GM12878 (cell line): ENCODE measurements around the gene PIP4K2B. TPM values are rescaled to one million over a fixed set of nuclear protein-coding genes. Genes with fewer than 3 reads are reported as not detected.

ENCODE experiments used
- ATAC-seq: fragments of 200-7000 bp; cut with Tn5 transposase; 3 replicates; pipeline ENCODE4 v1.9.1; 2020; ENCODE audit warnings: mild to moderate bottlenecking, moderate library complexity
- BruUV-seq: library from RNA; stranded (reverse); fragments of 400-500 nt; replicated peaks from 2 replicates; lab custom pipeline; 2021; lab: Mats Ljungman, UMichigan
- CTCF ChIA-PET: fragments of 300-600 bp; sonication (Branson Sonifier 250); formaldehyde crosslinking; extraction: SDS; loops from one replicate; lab custom pipeline; 2021; ENCODE audit warnings: inconsistent platforms; lab: Yijun Ruan, JAX
- POLR2A ChIA-PET: fragments of 350-600 bp; formaldehyde crosslinking; extraction: SDS; loops from one replicate; lab custom pipeline; 2021; ENCODE audit warnings: inconsistent platforms; lab: Charles Lee
- RAD21 ChIA-PET: fragments of 300-600 bp; sonication (Branson Sonifier 250); formaldehyde crosslinking; loops from one replicate; lab custom pipeline; 2023; ENCODE audit warnings: antibody characterized with exemption; ENCODE audit not compliant: unreplicated experiment; lab: Charles Lee
- SMC1A ChIA-PET: fragments of 300-600 bp; sonication (Branson Sonifier 250); formaldehyde crosslinking; loops from one replicate; lab custom pipeline; 2023; ENCODE audit not compliant: unreplicated experiment, uncharacterized antibody; lab: Charles Lee
- DNase-seq: peaks from one replicate; pipeline ENCODE4 v3.0.0-alpha.2; 2011; ENCODE audit warnings: low read depth, low spot score
- FAIRE-seq: peaks from 3 replicates; lab custom pipeline; 2011; peaks lifted over from hg19 to GRCh38; lab: Jason Lieb, UNC
- H2AFZ ChIP-seq: 2 replicates; pipeline ENCODE4 v1.6.0; 2011; ENCODE audit warnings: low read depth, low read length, control low read depth; ENCODE audit not compliant: control insufficient read depth
- H3K27ac ChIP-seq: 2 replicates; pipeline ENCODE4 v1.5.1; 2011; ENCODE audit warnings: control low read depth; ENCODE audit not compliant: control insufficient read depth, insufficient read depth
- H3K27me3 ChIP-seq, 2 experiments: replicated peaks in 1 of 2; 2 replicates each; pipeline versions ENCODE4 v1.6.0 to v1.6.1; 2011; ENCODE audit warnings: low read length in 1 of 2; ENCODE audit not compliant: control insufficient read depth in 2 of 2, insufficient read depth in 2 of 2
- H3K36me3 ChIP-seq, 2 experiments: 2 replicates each; pipeline ENCODE4 v1.5.1; 2011; ENCODE audit warnings: low read length in 1 of 2; ENCODE audit not compliant: control insufficient read depth in 2 of 2, insufficient read depth in 2 of 2
- H3K4me1 ChIP-seq: 2 replicates; pipeline ENCODE4 v1.6.1; 2011; ENCODE audit warnings: mild to moderate bottlenecking, low read length, moderate library complexity, mixed read lengths; ENCODE audit not compliant: control insufficient read depth, insufficient read depth
- H3K4me2 ChIP-seq: 2 replicates; pipeline ENCODE4 v1.6.0; 2011; ENCODE audit warnings: control low read depth; ENCODE audit not compliant: control insufficient read depth, insufficient read depth
- H3K4me3 ChIP-seq: fragments of 200-600 bp; sonication (generic); 2 replicates; pipeline ENCODE4 v1.5.1; 2016
- H3K79me2 ChIP-seq: 2 replicates; pipeline ENCODE4 v1.6.0; 2011; ENCODE audit warnings: low read length; ENCODE audit not compliant: control insufficient read depth, insufficient read depth
- H3K9ac ChIP-seq: 2 replicates; pipeline ENCODE4 v1.8.0; 2011; ENCODE audit warnings: low read length, control low read depth, mixed read lengths; ENCODE audit not compliant: control insufficient read depth, insufficient read depth
- H3K9me3 ChIP-seq: replicated peaks from 3 replicates; pipeline ENCODE4 v1.5.1; 2011; ENCODE audit warnings: mild to moderate bottlenecking, low read length; ENCODE audit not compliant: control insufficient read depth, insufficient read depth
- H4K20me1 ChIP-seq: 2 replicates; pipeline ENCODE4 v1.6.0; 2011; ENCODE audit not compliant: control insufficient read depth, insufficient read depth
- RUNX3 ChIP-seq: IDR thresholded peaks from 2 replicates; pipeline ENCODE4 v1.6.1; 2012; ENCODE audit warnings: low read length, inconsistent platforms
- SMC3 ChIP-seq: IDR thresholded peaks from 2 replicates; pipeline ENCODE4 v1.6.1; 2011; ENCODE audit warnings: low read length, improper control_type of control experiment, borderline replicate concordance
- WGBS: methylation state at CpG from one replicate; pipeline ENCODE4 v1.1.6; 2016; ENCODE audit warnings: low lambda C conversion rate; ENCODE audit not compliant: insufficient replicate concordance, insufficient coverage; ENCODE audit errors: missing lambda C conversion rate; 5-methylcytosine and 5-hydroxymethylcytosine counted together
- in situ Hi-C: fragments of 300-500 bp; cut with MboI; formaldehyde crosslinking; loops from 9 replicates; pipeline ENCODE4 v1.14.3; 2018; ENCODE audit warnings: mixed read lengths
- intact Hi-C: fragments of 100-400 bp; cut with micrococcal nuclease; formaldehyde crosslinking; loops from one replicate; pipeline ENCODE4 v1.14.2; 2022; ENCODE audit not compliant: unreplicated experiment
- polyA plus RNA-seq, 11 experiments: library from polyadenylated mRNA; depleted of rRNA in 4 of 11; unstranded in 6 of 11; stranded (reverse) in 5 of 11; fragments of >200 nt; fragmentation: Nextera tagmentation in 4 of 11; fragmentation: Illumina TruSeq in 1 of 11; extraction: Ambion mirVana in 4 of 11; extraction: Trizol in 1 of 11; gene quantifications; 1 replicate in 1 of 11; 2 replicates in 10 of 11; pipeline versions ENCODE4 v1.2.1 to v1.2.3, GENCODE V29; 2011 to 2016; ENCODE audit warnings: inconsistent platforms in 2 of 11, missing spikeins in 2 of 11, low read depth in 1 of 11
- total RNA-seq, 4 experiments: library from RNA; depleted of rRNA in 3 of 4; stranded (reverse); fragments of >200 nt in 3 of 4; fragmentation: Illumina TruSeq in 1 of 4; extraction: Trizol in 1 of 4; gene quantifications; 2 replicates each; pipeline versions ENCODE4 v1.2.1 to v1.2.3, GENCODE V29; 2013 to 2021
- TF ChIP-seq, protein P1 (sequence below), 3 experiments: IDR thresholded peaks in 2 of 3; conservative IDR thresholded peaks in 1 of 3; 2 replicates each; pipeline ENCODE4 v1.5.1; 2011; ENCODE audit warnings: low read depth in 3 of 3, low read length in 3 of 3, mild to moderate bottlenecking in 3 of 3, control low read depth in 2 of 3, moderate library complexity in 2 of 3, inconsistent platforms in 1 of 3, mixed read lengths in 1 of 3; ENCODE audit not compliant: control insufficient read depth in 2 of 3, insufficient read depth in 1 of 3; ENCODE audit errors: extremely low read depth in 1 of 3

Gene PIP4K2B
- total and polyA plus RNA-seq, 10 of the 15 experiments (the other 5 are each of a cell fraction or from before 2014, with no cell fraction given), result 3.8 to 30.3 (median 18.2) TPM

DNA sequence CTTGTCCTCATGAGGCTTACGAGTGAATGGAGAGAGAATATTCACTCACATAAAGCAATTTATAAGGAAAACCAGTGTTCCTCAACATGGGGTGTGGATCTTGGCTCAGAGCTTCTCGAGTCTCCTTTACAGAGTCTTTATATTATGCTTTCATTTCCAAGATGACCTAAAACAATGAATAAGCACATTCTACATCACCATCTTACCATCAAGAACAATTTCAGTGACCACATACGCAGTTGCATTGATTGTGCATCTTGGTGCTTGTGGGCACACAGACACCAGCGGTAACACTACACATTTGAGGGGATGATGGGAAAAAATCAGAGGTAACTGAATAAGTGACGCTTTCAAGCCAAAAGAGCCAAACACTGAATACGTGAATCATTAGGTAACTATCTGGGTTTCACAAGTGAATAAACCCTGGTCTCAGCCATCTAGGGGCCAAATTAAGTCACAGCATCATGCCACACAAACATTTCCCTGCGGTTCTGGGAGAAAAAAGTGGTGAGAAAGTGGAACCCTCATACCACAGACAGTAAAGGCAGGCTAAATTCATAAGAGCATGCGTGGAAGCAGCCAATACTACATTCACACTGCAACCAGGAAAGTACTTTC is 16.3 kb upstream of the PIP4K2B start:
- peak; percentile 52 for ATAC-seq
- in situ Hi-C loops, result no loop called here
- TSS peak; percentile 48 for BruUV-seq

More for the DNA sequence above, 16.3 kb upstream of the PIP4K2B start:
- no peak overlapping the region for H3K4me2 ChIP-seq
- ChIA-PET SMC1A (no interaction called here), CTCF (no interaction called here), RAD21 (no interaction called here), POLR2A (no interaction called here)
- intact Hi-C loops, result no loop called here
- no peak overlapping the region for H3K9ac ChIP-seq
- no peak overlapping the region for H2AFZ ChIP-seq
- WGBS, result 58% methylated on average over 8 of the region's 8 CpGs
- TF ChIP-seq, protein P1, sequence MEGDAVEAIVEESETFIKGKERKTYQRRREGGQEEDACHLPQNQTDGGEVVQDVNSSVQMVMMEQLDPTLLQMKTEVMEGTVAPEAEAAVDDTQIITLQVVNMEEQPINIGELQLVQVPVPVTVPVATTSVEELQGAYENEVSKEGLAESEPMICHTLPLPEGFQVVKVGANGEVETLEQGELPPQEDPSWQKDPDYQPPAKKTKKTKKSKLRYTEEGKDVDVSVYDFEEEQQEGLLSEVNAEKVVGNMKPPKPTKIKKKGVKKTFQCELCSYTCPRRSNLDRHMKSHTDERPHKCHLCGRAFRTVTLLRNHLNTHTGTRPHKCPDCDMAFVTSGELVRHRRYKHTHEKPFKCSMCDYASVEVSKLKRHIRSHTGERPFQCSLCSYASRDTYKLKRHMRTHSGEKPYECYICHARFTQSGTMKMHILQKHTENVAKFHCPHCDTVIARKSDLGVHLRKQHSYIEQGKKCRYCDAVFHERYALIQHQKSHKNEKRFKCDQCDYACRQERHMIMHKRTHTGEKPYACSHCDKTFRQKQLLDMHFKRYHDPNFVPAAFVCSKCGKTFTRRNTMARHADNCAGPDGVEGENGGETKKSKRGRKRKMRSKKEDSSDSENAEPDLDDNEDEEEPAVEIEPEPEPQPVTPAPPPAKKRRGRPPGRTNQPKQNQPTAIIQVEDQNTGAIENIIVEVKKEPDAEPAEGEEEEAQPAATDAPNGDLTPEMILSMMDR (IDR thresholded peaks at IDR 0.05 in 2 of 3, conservative IDR thresholded peaks at IDR 0.05 in 1 of 3; ENCODE audit: control insufficient read depth in 2 of 3, extremely low read depth in 1 of 3, insufficient read depth in 1 of 3, low read depth in 3 of 3, low read length in 3 of 3), result peak in 1 of 3 experiments; percentile 19; a peak in 1 of 6 replicates
- TF ChIP-seq SMC3 (no peak), RUNX3 (peak; percentile 68)
- no peak overlapping the region; the same call in 1 of the 2 replicates for H3K27ac ChIP-seq
- no peaks in the 10 kb centered on the region for H3K9me3 ChIP-seq
- H3K79me2 ChIP-seq, result peaks cover 2% of the 10 kb centered on the region
- no peak overlapping the region for H3K4me3 ChIP-seq
- H3K27me3 ChIP-seq, result no peaks in the 10 kb centered on the region
- H3K36me3 ChIP-seq, result peaks cover 6 to 19% of the 10 kb centered on the region in 2 experiments
- DNase-seq (no peak), FAIRE-seq (no peak)
- no peaks in the 10 kb centered on the region; the same call in 1 of the 2 replicates for H3K4me1 ChIP-seq
- no peaks in the 10 kb centered on the region for H4K20me1 ChIP-seq
